ENCODE measurements around the gene SLITRK5. TPM values are rescaled to one million over a fixed set of nuclear protein-coding genes. Genes with fewer than 3 reads are reported as not detected.

The SLITRK5 gene
- total RNA-seq, 1 experiment from 2014 or later: 0.08 TPM

GRCh38 chr13:87696458-87696857, 25.3 kb downstream of the SLITRK5 start:
- ChIA-PET CTCF (no interaction called here), POLR2A (no interaction called here)
- no peaks in the 10 kb centered on the region for H3K4me1 ChIP-seq (ENCODE audit: control insufficient read depth, insufficient read depth, low read length)
- no peak overlapping the region for H3K27ac ChIP-seq (ENCODE audit: low read length)
- H3K36me3 ChIP-seq (ENCODE audit: control insufficient read depth, insufficient read depth, low read length): no peaks in the 10 kb centered on the region
- no peaks in the 10 kb centered on the region for H3K9me3 ChIP-seq (ENCODE audit: control insufficient read depth, insufficient read depth, low read depth, low read length)
- ATAC-seq: no peak
- H3K4me3 ChIP-seq (ENCODE audit: low read depth in 2 of 2, low read length in 2 of 2): no peak overlapping the region
- intact Hi-C loops (cut with micrococcal nuclease; ENCODE audit: unreplicated experiment) (no loop called here), in situ Hi-C loops (cut with HindIII; ENCODE audit: low pct_unique_long_range_greater_than_20kb, low sequenced_read_pairs) (no loop called here)
- DNase-seq (ENCODE audit: low read depth, low spot score): no peak
- TF ChIP-seq POLR2AphosphoS5 (IDR thresholded peaks at IDR 0.05; ENCODE audit: low read depth, low read length) (no peak), REST (IDR thresholded peaks at IDR 0.05; ENCODE audit: insufficient read depth in 1 of 2, low read depth in 2 of 2, low read length in 1 of 2) (no peak), CTCF (IDR thresholded peaks at IDR 0.05) (no peak), TCF7L2 (IDR thresholded peaks at IDR 0.05; ENCODE audit: low read depth, low read length) (no peak), SIN3A (IDR thresholded peaks at IDR 0.05; ENCODE audit: borderline replicate concordance, insufficient read depth, low read depth, low read length) (no peak)
- no TSS peak for BruUV-seq (replicated peaks)
- H3K27me3 ChIP-seq (ENCODE audit: control insufficient read depth, insufficient read depth, low read length): no peaks in the 10 kb centered on the region

GRCh38 chr13:87698268-87698667, 27.1 kb downstream of the SLITRK5 start:
- CTCF ChIA-PET: no interaction called here
- H3K4me3 ChIP-seq (ENCODE audit: low read depth in 2 of 2, low read length in 2 of 2): no peak overlapping the region
- intact Hi-C loops (cut with micrococcal nuclease; ENCODE audit: unreplicated experiment): no loop called here
- no peak overlapping the region for H3K27ac ChIP-seq (ENCODE audit: low read length)
- BruUV-seq (replicated peaks): no TSS peak
- POLR2A ChIA-PET: no interaction called here
- DNase-seq (ENCODE audit: low read depth, low spot score) (no peak), ATAC-seq (no peak)
- no peaks in the 10 kb centered on the region for H3K4me1 ChIP-seq (ENCODE audit: control insufficient read depth, insufficient read depth, low read length)
- no peaks in the 10 kb centered on the region for H3K9me3 ChIP-seq (ENCODE audit: control insufficient read depth, insufficient read depth, low read depth, low read length)
- H3K27me3 ChIP-seq (ENCODE audit: control insufficient read depth, insufficient read depth, low read length): no peaks in the 10 kb centered on the region
- in situ Hi-C loops (cut with HindIII; ENCODE audit: low pct_unique_long_range_greater_than_20kb, low sequenced_read_pairs): no loop called here
- H3K36me3 ChIP-seq (ENCODE audit: control insufficient read depth, insufficient read depth, low read length): no peaks in the 10 kb centered on the region
- TF ChIP-seq POLR2AphosphoS5 (IDR thresholded peaks at IDR 0.05; ENCODE audit: low read depth, low read length) (no peak), CTCF (IDR thresholded peaks at IDR 0.05) (no peak), REST (IDR thresholded peaks at IDR 0.05; ENCODE audit: insufficient read depth in 1 of 2, low read depth in 2 of 2, low read length in 1 of 2) (no peak), SIN3A (IDR thresholded peaks at IDR 0.05; ENCODE audit: borderline replicate concordance, insufficient read depth, low read depth, low read length) (no peak), TCF7L2 (IDR thresholded peaks at IDR 0.05; ENCODE audit: low read depth, low read length) (no peak)

Measured in Panc1 (cell line).